Measurements from ENCODE around the gene P4HTM. TPM values are rescaled to one million over a fixed set of nuclear protein-coding genes. Genes with fewer than 3 reads are reported as not detected.

Gene P4HTM
- total and polyA plus RNA-seq, 2 of the 4 experiments (the other 2 are of a cell fraction), result 10.4 to 26.1 TPM

DNA sequence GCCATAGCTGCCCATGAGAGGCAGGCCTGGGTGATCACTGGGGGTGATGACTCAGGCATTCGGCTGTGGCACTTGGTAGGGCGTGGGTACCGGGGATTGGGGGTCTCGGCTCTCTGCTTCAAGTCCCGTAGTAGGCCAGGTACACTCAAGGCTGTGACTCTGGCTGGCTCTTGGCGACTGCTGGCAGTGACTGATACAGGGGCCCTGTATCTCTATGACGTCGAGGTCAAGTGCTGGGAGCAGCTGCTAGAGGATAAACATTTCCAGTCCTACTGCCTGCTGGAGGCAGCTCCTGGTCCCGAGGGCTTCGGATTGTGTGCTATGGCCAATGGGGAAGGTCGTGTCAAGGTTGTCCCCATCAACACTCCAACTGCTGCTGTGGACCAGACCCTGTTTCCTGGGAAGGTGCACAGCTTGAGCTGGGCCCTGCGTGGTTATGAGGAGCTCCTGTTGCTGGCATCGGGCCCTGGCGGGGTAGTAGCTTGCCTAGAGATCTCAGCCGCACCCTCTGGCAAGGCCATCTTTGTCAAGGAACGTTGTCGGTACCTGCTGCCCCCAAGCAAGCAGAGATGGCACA lies 22.5 kb downstream of the P4HTM start:
- Histone ChIP-seq H3K27me3 (ENCODE audit: control insufficient read depth, insufficient read depth, low read length) (no peaks in the 10 kb centered on the region), H3K14ac (replicated peaks; ENCODE audit: low read depth, low read length) (no peak overlapping the region), H2AK9ac (replicated peaks; ENCODE audit: low read depth, low read length, poor library complexity) (no peak overlapping the region), H4K91ac (ENCODE audit: insufficient read depth, low read depth, low read length) (no peak overlapping the region), H4K20me1 (ENCODE audit: insufficient read depth, low read length) (peaks cover 58% of the 10 kb centered on the region), H4K8ac (ENCODE audit: low read depth in 2 of 2, low read length in 2 of 2) (no peak overlapping the region), H3K9me3 (ENCODE audit: control insufficient read depth, insufficient read depth, low read length) (no peaks in the 10 kb centered on the region), H3K79me1 (ENCODE audit: low read depth in 1 of 2, low read length in 2 of 2) (peaks cover 8 to 81% of the 10 kb centered on the region in 2 experiments; a peak in 3 of 4 replicates), H3K9ac (ENCODE audit: low read depth, low read length) (no peak overlapping the region), H2BK20ac (ENCODE audit: low read depth, low read length) (no peak overlapping the region), H3K4me3 (ENCODE audit: insufficient read depth, low read depth, low read length) (no peak overlapping the region), H3K36me3 (ENCODE audit: control insufficient read depth, insufficient read depth, low read length) (peaks cover 53% of the 10 kb centered on the region), H3K4me1 (ENCODE audit: control insufficient read depth, insufficient read depth, low read length) (peaks cover 13% of the 10 kb centered on the region), H2AFZ (replicated peaks; ENCODE audit: low read length, poor library complexity) (no peak overlapping the region), H2BK15ac (ENCODE audit: low read depth, low read length) (no peak overlapping the region), H3K27ac (ENCODE audit: insufficient read depth, low read length) (no peak overlapping the region), H4K5ac (ENCODE audit: low read depth, low read length) (no peak overlapping the region), H3K18ac (ENCODE audit: low read depth, low read length) (no peak overlapping the region), H2AK5ac (ENCODE audit: low read depth, low read length) (no peak overlapping the region), H3K4ac (ENCODE audit: low read depth, low read length) (no peak overlapping the region), H3K56ac (ENCODE audit: extremely low read depth, insufficient read depth, low read length) (no peak overlapping the region), H3K4me2 (ENCODE audit: low read depth, low read length) (no peak overlapping the region), H3K23ac (ENCODE audit: low read depth, low read length) (no peak overlapping the region), H2BK5ac (ENCODE audit: low read depth, low read length, poor library complexity, severe bottlenecking) (no peak overlapping the region), H3K9me1 (ENCODE audit: insufficient read depth, low read length) (peaks cover 17% of the 10 kb centered on the region), H2BK120ac (ENCODE audit: low read depth, low read length) (no peak overlapping the region)
- ATAC-seq (ENCODE audit: low read depth), result no peak
- POLR2A ChIA-PET (ENCODE audit: unreplicated experiment), result interaction anchor here (0.6 kb wide), 1 partner anchor 20 kb away, joined by 3 read pairs; no protein-coding TSS in a partner anchor
- dilution Hi-C loops (cut with HindIII; ENCODE audit: low sequenced_read_pairs, unreplicated experiment) (no loop called here), in situ Hi-C loops (cut with MboI; ENCODE audit: low sequenced_read_pairs) (no loop called here), intact Hi-C loops (cut with micrococcal nuclease) (no loop called here)
- BruUV-seq (replicated peaks), result no TSS peak
- TF ChIP-seq, protein P1, sequence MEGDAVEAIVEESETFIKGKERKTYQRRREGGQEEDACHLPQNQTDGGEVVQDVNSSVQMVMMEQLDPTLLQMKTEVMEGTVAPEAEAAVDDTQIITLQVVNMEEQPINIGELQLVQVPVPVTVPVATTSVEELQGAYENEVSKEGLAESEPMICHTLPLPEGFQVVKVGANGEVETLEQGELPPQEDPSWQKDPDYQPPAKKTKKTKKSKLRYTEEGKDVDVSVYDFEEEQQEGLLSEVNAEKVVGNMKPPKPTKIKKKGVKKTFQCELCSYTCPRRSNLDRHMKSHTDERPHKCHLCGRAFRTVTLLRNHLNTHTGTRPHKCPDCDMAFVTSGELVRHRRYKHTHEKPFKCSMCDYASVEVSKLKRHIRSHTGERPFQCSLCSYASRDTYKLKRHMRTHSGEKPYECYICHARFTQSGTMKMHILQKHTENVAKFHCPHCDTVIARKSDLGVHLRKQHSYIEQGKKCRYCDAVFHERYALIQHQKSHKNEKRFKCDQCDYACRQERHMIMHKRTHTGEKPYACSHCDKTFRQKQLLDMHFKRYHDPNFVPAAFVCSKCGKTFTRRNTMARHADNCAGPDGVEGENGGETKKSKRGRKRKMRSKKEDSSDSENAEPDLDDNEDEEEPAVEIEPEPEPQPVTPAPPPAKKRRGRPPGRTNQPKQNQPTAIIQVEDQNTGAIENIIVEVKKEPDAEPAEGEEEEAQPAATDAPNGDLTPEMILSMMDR (conservative IDR thresholded peaks at IDR 0.05; ENCODE audit: low read depth, low read length), result no peak
- TF ChIP-seq MAFK (IDR thresholded peaks at IDR 0.05; ENCODE audit: low read depth, low read length) (no peak), FOS (IDR thresholded peaks at IDR 0.05; ENCODE audit: low read depth, low read length) (no peak), MAZ (IDR thresholded peaks at IDR 0.05; ENCODE audit: borderline replicate concordance, low read depth, low read length) (no peak), CEBPB (IDR thresholded peaks at IDR 0.05; ENCODE audit: low read depth, low read length) (no peak), NFE2L2 (IDR thresholded peaks at IDR 0.05; ENCODE audit: low read depth, low read length) (no peak), POLR2A (IDR thresholded peaks at IDR 0.05; ENCODE audit: low read depth, low read length) (no peak), SMC3 (IDR thresholded peaks at IDR 0.05; ENCODE audit: low read depth, low read length) (no peak), RFX5 (IDR thresholded peaks at IDR 0.05; ENCODE audit: low read depth, low read length) (no peak), RCOR1 (IDR thresholded peaks at IDR 0.05; ENCODE audit: insufficient replicate concordance, low read length) (no peak), MXI1 (IDR thresholded peaks at IDR 0.05; ENCODE audit: borderline replicate concordance, low read depth, low read length) (no peak), CHD1 (IDR thresholded peaks at IDR 0.05; ENCODE audit: low read depth, low read length) (no peak), RAD21 (IDR thresholded peaks at IDR 0.05; ENCODE audit: low read length) (no peak), BHLHE40 (IDR thresholded peaks at IDR 0.05; ENCODE audit: low read depth, low read length) (no peak)
- TF ChIP-seq, protein P2, sequence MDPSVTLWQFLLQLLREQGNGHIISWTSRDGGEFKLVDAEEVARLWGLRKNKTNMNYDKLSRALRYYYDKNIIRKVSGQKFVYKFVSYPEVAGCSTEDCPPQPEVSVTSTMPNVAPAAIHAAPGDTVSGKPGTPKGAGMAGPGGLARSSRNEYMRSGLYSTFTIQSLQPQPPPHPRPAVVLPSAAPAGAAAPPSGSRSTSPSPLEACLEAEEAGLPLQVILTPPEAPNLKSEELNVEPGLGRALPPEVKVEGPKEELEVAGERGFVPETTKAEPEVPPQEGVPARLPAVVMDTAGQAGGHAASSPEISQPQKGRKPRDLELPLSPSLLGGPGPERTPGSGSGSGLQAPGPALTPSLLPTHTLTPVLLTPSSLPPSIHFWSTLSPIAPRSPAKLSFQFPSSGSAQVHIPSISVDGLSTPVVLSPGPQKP (IDR thresholded peaks at IDR 0.05; ENCODE audit: borderline replicate concordance, low read depth, low read length), result no peak
- TF ChIP-seq, protein P3, sequence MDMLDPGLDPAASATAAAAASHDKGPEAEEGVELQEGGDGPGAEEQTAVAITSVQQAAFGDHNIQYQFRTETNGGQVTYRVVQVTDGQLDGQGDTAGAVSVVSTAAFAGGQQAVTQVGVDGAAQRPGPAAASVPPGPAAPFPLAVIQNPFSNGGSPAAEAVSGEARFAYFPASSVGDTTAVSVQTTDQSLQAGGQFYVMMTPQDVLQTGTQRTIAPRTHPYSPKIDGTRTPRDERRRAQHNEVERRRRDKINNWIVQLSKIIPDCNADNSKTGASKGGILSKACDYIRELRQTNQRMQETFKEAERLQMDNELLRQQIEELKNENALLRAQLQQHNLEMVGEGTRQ (IDR thresholded peaks at IDR 0.05; ENCODE audit: low read depth, low read length), result no peak
- DNase-seq, result no peak
- CTCF ChIA-PET, result interaction anchor here (0.5 kb wide), 1 partner anchor 232 kb away, joined by 4 read pairs; no protein-coding TSS in a partner anchor
- WGBS, 2 experiments (ENCODE audit: extremely low coverage in 2 of 2, insufficient read length in 1 of 2), result 94% methylated on average over 3 of the region's 17 CpGs; no CpG with 5 or more reads in 1 of the 2 experiments

All from IMR-90 (cell line).